B cell (primary cell): ENCODE data around the gene TMEM132D. TPM values are rescaled to one million over a fixed set of nuclear protein-coding genes. Genes with fewer than 3 reads are reported as not detected.

Experiments used
- ATAC-seq: fragments of 200-7000 bp; cut with Tn5 transposase; one replicate; pipeline ENCODE4 v1.10.0; 2021; ENCODE audit warnings: low read depth, mild to moderate bottlenecking, moderate number of reproducible peaks, moderate library complexity
- CTCF ChIA-PET: fragments of 350-600 bp; sonication (Branson Sonifier 250); formaldehyde crosslinking; loops from one replicate; lab custom pipeline; 2021; ENCODE audit warnings: antibody characterized with exemption, inconsistent platforms; lab: Charles Lee
- POLR2A ChIA-PET: fragments of 350-600 bp; sonication (Branson Sonifier 250); formaldehyde crosslinking; loops from one replicate; lab custom pipeline; 2021; ENCODE audit warnings: antibody characterized with exemption; lab: Charles Lee
- DNase-seq: peaks from one replicate; pipeline ENCODE4 v3.0.0; 2013
- H2AFZ ChIP-seq: 2 replicates; pipeline ENCODE4 v1.6.1; 2012; ENCODE audit warnings: mild to moderate bottlenecking, low read depth, low read length; ENCODE audit not compliant: insufficient read depth, poor library complexity, severe bottlenecking
- H3K27ac ChIP-seq, 2 donors: 1 replicate in 1 of 2; 2 replicates in 1 of 2; pipeline ENCODE4 v1.5.1; 2012 to 2013; ENCODE audit warnings: low read length in 2 of 2, mild to moderate bottlenecking in 2 of 2, moderate library complexity in 1 of 2
- H3K27me3 ChIP-seq, 4 experiments: fragments of 200-600 bp in 1 of 4; sonication (generic) in 1 of 4; replicated peaks in 1 of 4; 1 replicate in 2 of 4; 2 replicates in 2 of 4; pipeline versions ENCODE4 v1.6.1 to v1.7.0; 2013 to 2016; ENCODE audit warnings: low read length in 3 of 4, mild to moderate bottlenecking in 2 of 4, mixed read lengths in 1 of 4, moderate library complexity in 1 of 4; ENCODE audit not compliant: insufficient read depth in 4 of 4, control insufficient read depth in 3 of 4; ENCODE audit errors: control extremely low read depth in 1 of 4
- H3K36me3 ChIP-seq, 2 experiments: replicated peaks in 1 of 2; 1 replicate in 1 of 2; 2 replicates in 1 of 2; pipeline versions ENCODE4 v1.6.1 to v1.7.1; 2013; ENCODE audit warnings: low read length in 1 of 2; ENCODE audit not compliant: insufficient read depth in 2 of 2, control insufficient read depth in 1 of 2; ENCODE audit errors: control extremely low read depth in 1 of 2, extremely low read depth in 1 of 2
- H3K4me1 ChIP-seq, 2 donors: fragments of 200-600 bp in 1 of 2; sonication (generic) in 1 of 2; 1 replicate in 1 of 2; 2 replicates in 1 of 2; pipeline versions ENCODE4 v1.5.1 to v1.6.1; 2013 to 2017; ENCODE audit warnings: low read length in 2 of 2; ENCODE audit not compliant: control insufficient read depth in 2 of 2, insufficient read depth in 2 of 2
- H3K4me2 ChIP-seq: replicated peaks from 2 replicates; pipeline ENCODE3; 2012; ENCODE audit warnings: mild to moderate bottlenecking, low read depth, low read length; ENCODE audit not compliant: poor library complexity, severe bottlenecking
- H3K4me3 ChIP-seq, 5 experiments: fragments of 200-600 bp in 1 of 5; sonication (generic) in 1 of 5; 1 replicate in 3 of 5; 2 replicates in 2 of 5; pipeline versions ENCODE4 v1.5.1 to v1.7.0; 2011 to 2016; ENCODE audit warnings: low read length in 4 of 5, mild to moderate bottlenecking in 4 of 5, low read depth in 2 of 5, control low read depth in 1 of 5, moderate library complexity in 1 of 5; ENCODE audit not compliant: insufficient read depth in 1 of 5; ENCODE audit errors: control extremely low read depth in 1 of 5, extremely low read depth in 1 of 5
- H3K79me2 ChIP-seq: fragments of 200-600 bp; sonication (generic); one replicate; pipeline ENCODE4 v1.6.0; 2016; ENCODE audit warnings: low read length; ENCODE audit not compliant: control insufficient read depth, insufficient read depth
- H3K9ac ChIP-seq: fragments of 200-600 bp; sonication (generic); 2 replicates; pipeline ENCODE4 v1.6.1; 2017; ENCODE audit warnings: mild to moderate bottlenecking, low read length, moderate library complexity
- H3K9me3 ChIP-seq, 3 donors: one replicate each; pipeline versions ENCODE4 v1.6.1 to v1.7.1; 2013; ENCODE audit warnings: low read length in 2 of 3; ENCODE audit not compliant: control insufficient read depth in 2 of 3, insufficient read depth in 1 of 3; ENCODE audit errors: control extremely low read depth in 1 of 3
- H4K20me1 ChIP-seq: 2 replicates; pipeline ENCODE4 v1.6.0; 2012; ENCODE audit warnings: mild to moderate bottlenecking, low read length; ENCODE audit not compliant: insufficient read depth, control insufficient read depth, poor library complexity, severe bottlenecking
- H3K27ac Mint-ChIP-seq: one replicate; pipeline ENCODE4 v1.8.0; 2021; ENCODE audit warnings: mixed read lengths
- H3K27me3 Mint-ChIP-seq: one replicate; pipeline ENCODE4 v1.8.0; 2021; ENCODE audit warnings: mixed read lengths
- H3K4me1 Mint-ChIP-seq: one replicate; pipeline ENCODE4 v1.8.0; 2021; ENCODE audit warnings: mixed read lengths
- H3K4me3 Mint-ChIP-seq: one replicate; pipeline ENCODE4 v1.8.0; 2021; ENCODE audit warnings: mixed read lengths
- H3K9me3 Mint-ChIP-seq: one replicate; pipeline ENCODE4 v1.8.0; 2022; ENCODE audit warnings: mixed read lengths; ENCODE audit not compliant: insufficient read depth
- EZH2 ChIP-seq: IDR thresholded peaks from 2 replicates; pipeline ENCODE4 v1.6.1; 2012; ENCODE audit warnings: borderline replicate concordance, low read depth, mild to moderate bottlenecking, moderate library complexity, low read length; ENCODE audit not compliant: insufficient read depth, poor library complexity, severe bottlenecking
- WGBS: methylation state at CpG from one replicate; pipeline ENCODE4 v1.1.5; 2013; ENCODE audit warnings: missing lambda C conversion rate; ENCODE audit not compliant: insufficient coverage; 5-methylcytosine and 5-hydroxymethylcytosine counted together
- intact Hi-C: fragments of 100-400 bp; cut with micrococcal nuclease; formaldehyde crosslinking; loops from one replicate; pipeline ENCODE4 v1.10.0; 2022
- polyA plus RNA-seq: library from polyadenylated mRNA; depleted of rRNA; stranded (reverse); fragments of >200 nt; gene quantifications from 2 replicates; pipeline ENCODE4 v1.2.3, GENCODE V29; 2012
- total RNA-seq, 2 donors: library from RNA; stranded (reverse); fragments of 120-200 nt in 1 of 2; gene quantifications; 1 replicate in 1 of 2; 2 replicates in 1 of 2; pipeline versions ENCODE4 v1.2.3 to v1.2.4, GENCODE V29; 2013 to 2022
- TF ChIP-seq, protein P1 (sequence below): fragments of 200-600 bp; IDR thresholded peaks from one replicate; pipeline ENCODE4 v1.8.0; 2022; ENCODE audit warnings: antibody characterized with exemption, mild to moderate bottlenecking

TMEM132D gene
- total and polyA plus RNA-seq, 2 donors (not counting 1 experiment from before 2014, with no cell fraction given) = not detected

DNA sequence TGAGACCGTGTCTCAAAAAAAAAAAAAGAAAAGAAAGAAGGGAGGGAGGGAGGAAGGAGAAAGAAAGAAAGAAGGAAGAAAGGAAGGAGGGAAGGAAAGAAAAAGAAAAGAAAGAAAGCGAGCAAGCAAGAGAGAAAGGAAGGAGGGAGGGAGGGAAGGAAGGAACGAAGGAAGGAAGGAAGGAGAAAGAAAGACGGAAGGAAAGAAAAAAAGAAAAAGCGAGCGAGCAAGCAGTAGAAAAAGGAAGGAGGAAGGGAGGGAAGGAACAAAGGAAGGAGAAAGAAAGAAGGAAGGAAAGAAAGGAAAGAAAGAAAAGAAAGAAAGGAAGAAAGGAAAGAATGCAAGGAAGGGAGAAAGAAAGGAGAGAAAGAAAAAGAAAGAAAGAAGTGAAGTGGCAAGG, 546.6 kb downstream of the TMEM132D start:
- CTCF ChIA-PET = no interaction called here
- POLR2A ChIA-PET = no interaction called here
- H3K4me2 ChIP-seq = no peak overlapping the region
- 84% methylated on average over 6 of the region's 6 CpGs for WGBS
- Mint-ChIP-seq H3K27ac (no peak overlapping the region), H3K4me1 (no peaks in the 10 kb centered on the region), H3K9me3 (no peaks in the 10 kb centered on the region), H3K27me3 (no peaks in the 10 kb centered on the region), H3K4me3 (no peak overlapping the region)
- no peak for DNase-seq
- intact Hi-C loops = no loop called here
- H3K4me1 ChIP-seq = no peaks in the 10 kb centered on the region
- H3K36me3 ChIP-seq = no peaks in the 10 kb centered on the region
- TF ChIP-seq, protein P1, sequence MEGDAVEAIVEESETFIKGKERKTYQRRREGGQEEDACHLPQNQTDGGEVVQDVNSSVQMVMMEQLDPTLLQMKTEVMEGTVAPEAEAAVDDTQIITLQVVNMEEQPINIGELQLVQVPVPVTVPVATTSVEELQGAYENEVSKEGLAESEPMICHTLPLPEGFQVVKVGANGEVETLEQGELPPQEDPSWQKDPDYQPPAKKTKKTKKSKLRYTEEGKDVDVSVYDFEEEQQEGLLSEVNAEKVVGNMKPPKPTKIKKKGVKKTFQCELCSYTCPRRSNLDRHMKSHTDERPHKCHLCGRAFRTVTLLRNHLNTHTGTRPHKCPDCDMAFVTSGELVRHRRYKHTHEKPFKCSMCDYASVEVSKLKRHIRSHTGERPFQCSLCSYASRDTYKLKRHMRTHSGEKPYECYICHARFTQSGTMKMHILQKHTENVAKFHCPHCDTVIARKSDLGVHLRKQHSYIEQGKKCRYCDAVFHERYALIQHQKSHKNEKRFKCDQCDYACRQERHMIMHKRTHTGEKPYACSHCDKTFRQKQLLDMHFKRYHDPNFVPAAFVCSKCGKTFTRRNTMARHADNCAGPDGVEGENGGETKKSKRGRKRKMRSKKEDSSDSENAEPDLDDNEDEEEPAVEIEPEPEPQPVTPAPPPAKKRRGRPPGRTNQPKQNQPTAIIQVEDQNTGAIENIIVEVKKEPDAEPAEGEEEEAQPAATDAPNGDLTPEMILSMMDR = no peak
- no peak for TF ChIP-seq EZH2
- H3K79me2 ChIP-seq = no peaks in the 10 kb centered on the region
- no peak overlapping the region for H2AFZ ChIP-seq
- H3K27ac ChIP-seq = no peak overlapping the region
- no peaks in the 10 kb centered on the region for H3K27me3 ChIP-seq
- H3K4me3 ChIP-seq = no peak overlapping the region
- peaks cover 0 to 6% (median 0%) of the 10 kb centered on the region in 3 donors for H3K9me3 ChIP-seq
- H3K9ac ChIP-seq = no peak overlapping the region
- ATAC-seq = no peak
- H4K20me1 ChIP-seq = no peaks in the 10 kb centered on the region

DNA sequence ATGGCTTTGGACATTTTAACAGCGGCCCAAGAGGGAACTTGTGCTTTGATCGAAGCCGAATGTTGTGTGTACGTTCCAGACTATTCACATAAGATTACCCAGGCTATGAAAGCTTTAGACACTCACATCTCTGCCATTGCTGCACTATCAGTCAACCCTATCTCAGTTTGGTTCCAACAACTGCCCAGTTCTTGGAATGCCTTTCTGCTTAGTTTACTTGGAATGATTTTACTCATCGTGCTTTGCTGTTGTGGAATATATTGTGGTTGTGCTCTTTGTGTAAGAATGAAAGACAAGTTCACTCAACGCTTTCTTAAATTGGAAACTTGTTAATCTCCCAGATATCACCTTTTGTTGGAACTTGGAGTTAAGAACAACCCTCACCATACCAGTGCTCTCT, 552.3 kb downstream of the TMEM132D start:
- H3K36me3 ChIP-seq = no peaks in the 10 kb centered on the region
- CTCF ChIA-PET = no interaction called here
- H3K9me3 ChIP-seq = no peaks in the 10 kb centered on the region
- ATAC-seq (no peak), DNase-seq (no peak)
- 100% methylated on average over 1 of the region's 6 CpGs for WGBS
- no peaks in the 10 kb centered on the region for H3K27me3 ChIP-seq
- H3K27ac ChIP-seq = no peak overlapping the region
- H3K4me3 Mint-ChIP-seq = no peak overlapping the region
- no peak overlapping the region for H3K27ac Mint-ChIP-seq
- POLR2A ChIA-PET = no interaction called here
- H3K4me2 ChIP-seq = no peak overlapping the region
- H2AFZ ChIP-seq = no peak overlapping the region
- H3K9ac ChIP-seq = no peak overlapping the region
- intact Hi-C loops = no loop called here
- H3K4me1 ChIP-seq = no peaks in the 10 kb centered on the region
- H3K79me2 ChIP-seq = no peaks in the 10 kb centered on the region
- H3K4me1 Mint-ChIP-seq = no peaks in the 10 kb centered on the region
- H3K27me3 Mint-ChIP-seq = no peaks in the 10 kb centered on the region
- TF ChIP-seq, protein P1 = no peak
- no peak for TF ChIP-seq EZH2
- H3K4me3 ChIP-seq = no peak overlapping the region
- H3K9me3 Mint-ChIP-seq = peaks cover 4% of the 10 kb centered on the region
- no peaks in the 10 kb centered on the region for H4K20me1 ChIP-seq
